SK-N-SH treated with all-trans-retinoic acid at 6 μM for 48 hours (cell line): ENCODE results near the gene WASF2.
A peak's percentile ranks its signal among the peaks of the same experiment; 100 is the strongest.

Experiments used
- ATAC-seq: fragments of 200-7000 bp; cut with Tn5 transposase; 3 replicates; pipeline ENCODE4 v1.9.1; 2020; ENCODE audit warnings: mild to moderate bottlenecking, moderate library complexity
- ARNTL ChIP-seq: fragments of 450-650 bp; formaldehyde crosslinking; IDR thresholded peaks from 2 replicates; pipeline ENCODE4 v1.5.0; 2020; ENCODE audit warnings: low read depth, mild to moderate bottlenecking, moderate library complexity, borderline replicate concordance
- BACH2 ChIP-seq: fragments of 250-450 bp; sonication (Bioruptor Pico); IDR thresholded peaks from 2 replicates; pipeline ENCODE4 v1.9.0; 2021; ENCODE audit warnings: mild to moderate bottlenecking, borderline replicate concordance
- CSDC2 ChIP-seq: fragments of 250-450 bp; sonication (Bioruptor Pico); IDR thresholded peaks from 2 replicates; pipeline ENCODE4 v1.5.0; 2020; ENCODE audit warnings: mild to moderate bottlenecking, moderate library complexity
- CSRNP3 ChIP-seq: fragments of 250-450 bp; sonication (Bioruptor Pico); IDR thresholded peaks from 2 replicates; pipeline ENCODE4 v1.5.1; 2021; ENCODE audit warnings: mild to moderate bottlenecking, moderate library complexity
- ESRRG ChIP-seq: fragments of 250-450 bp; sonication (Bioruptor Pico); IDR thresholded peaks from 2 replicates; pipeline ENCODE4 v1.6.1; 2021; ENCODE audit warnings: mild to moderate bottlenecking
- GLIS3 ChIP-seq: fragments of 250-450 bp; sonication (Bioruptor Pico); IDR thresholded peaks from 2 replicates; pipeline ENCODE4 v1.5.0; 2020; ENCODE audit warnings: mild to moderate bottlenecking, moderate library complexity
- ISL1 ChIP-seq: fragments of 250-450 bp; sonication (Bioruptor Pico); IDR thresholded peaks from 2 replicates; pipeline ENCODE4 v2.1.2; 2022; ENCODE audit warnings: mild to moderate bottlenecking, moderate library complexity
- OSR1 ChIP-seq: fragments of 250-450 bp; sonication (Bioruptor Pico); IDR thresholded peaks from 2 replicates; pipeline ENCODE4 v1.8.0; 2022; ENCODE audit warnings: moderate library complexity, mild to moderate bottlenecking, inconsistent platforms
- PATZ1 ChIP-seq: fragments of 250-450 bp; sonication (Bioruptor Pico); IDR thresholded peaks from 2 replicates; pipeline ENCODE4 v1.8.0; 2020; ENCODE audit warnings: mild to moderate bottlenecking, moderate library complexity, borderline replicate concordance
- PPARA ChIP-seq: fragments of 250-450 bp; sonication (Bioruptor Pico); IDR thresholded peaks from 2 replicates; pipeline ENCODE4 v1.5.0; 2020; ENCODE audit warnings: mild to moderate bottlenecking, borderline replicate concordance
- RARB ChIP-seq: fragments of 250-450 bp; sonication (Bioruptor Pico); IDR thresholded peaks from 2 replicates; pipeline ENCODE4 v1.8.0; 2021; ENCODE audit warnings: mild to moderate bottlenecking, moderate library complexity
- TCF4 ChIP-seq: fragments of 250-450 bp; sonication (Bioruptor Pico); IDR thresholded peaks from 2 replicates; pipeline ENCODE4 v1.8.0; 2021; ENCODE audit warnings: mild to moderate bottlenecking, moderate library complexity, borderline replicate concordance
- TOX ChIP-seq: fragments of 250-450 bp; sonication (Bioruptor Pico); IDR thresholded peaks from 2 replicates; pipeline ENCODE4 v1.8.0; 2021; ENCODE audit warnings: mild to moderate bottlenecking, moderate library complexity, borderline replicate concordance
- ZC3H10 ChIP-seq: fragments of 250-450 bp; sonication (Bioruptor Pico); IDR thresholded peaks from 2 replicates; pipeline ENCODE4 v1.5.1; 2021; ENCODE audit warnings: mild to moderate bottlenecking, moderate library complexity
- ZFP3 ChIP-seq: fragments of 250-450 bp; sonication (Bioruptor Pico); IDR thresholded peaks from 2 replicates; pipeline ENCODE4 v1.5.0; 2020; ENCODE audit warnings: mild to moderate bottlenecking, moderate library complexity
- ZFP30 ChIP-seq: fragments of 450-650 bp; formaldehyde crosslinking; IDR thresholded peaks from 2 replicates; pipeline ENCODE4 v1.5.0; 2022; ENCODE audit warnings: mild to moderate bottlenecking, moderate library complexity
- ZNF565 ChIP-seq: fragments of 450-650 bp; formaldehyde crosslinking; conservative IDR thresholded peaks from 2 replicates; pipeline ENCODE4 v1.5.0; 2020; ENCODE audit warnings: low read depth, mild to moderate bottlenecking, moderate library complexity
- ZNF70 ChIP-seq: fragments of 450-650 bp; formaldehyde crosslinking; IDR thresholded peaks from 2 replicates; pipeline ENCODE4 v1.5.0; 2020; ENCODE audit warnings: mild to moderate bottlenecking, moderate library complexity
- ZNF8 ChIP-seq: fragments of 450-650 bp; formaldehyde crosslinking; IDR thresholded peaks from 2 replicates; pipeline ENCODE4 v1.5.0; 2020; ENCODE audit warnings: mild to moderate bottlenecking, moderate library complexity
- TF ChIP-seq, protein P1 (sequence below): fragments of 250-450 bp; sonication (Bioruptor Pico); IDR thresholded peaks from 2 replicates; pipeline ENCODE4 v1.5.1; 2020; ENCODE audit warnings: low read depth, mild to moderate bottlenecking, moderate library complexity
- TF ChIP-seq, protein P2 (sequence below): fragments of 250-450 bp; sonication (Bioruptor Pico); IDR thresholded peaks from 2 replicates; pipeline ENCODE4 v1.8.0; 2021; ENCODE audit warnings: low read depth, mild to moderate bottlenecking, moderate library complexity, borderline replicate concordance

WASF2 gene

DNA sequence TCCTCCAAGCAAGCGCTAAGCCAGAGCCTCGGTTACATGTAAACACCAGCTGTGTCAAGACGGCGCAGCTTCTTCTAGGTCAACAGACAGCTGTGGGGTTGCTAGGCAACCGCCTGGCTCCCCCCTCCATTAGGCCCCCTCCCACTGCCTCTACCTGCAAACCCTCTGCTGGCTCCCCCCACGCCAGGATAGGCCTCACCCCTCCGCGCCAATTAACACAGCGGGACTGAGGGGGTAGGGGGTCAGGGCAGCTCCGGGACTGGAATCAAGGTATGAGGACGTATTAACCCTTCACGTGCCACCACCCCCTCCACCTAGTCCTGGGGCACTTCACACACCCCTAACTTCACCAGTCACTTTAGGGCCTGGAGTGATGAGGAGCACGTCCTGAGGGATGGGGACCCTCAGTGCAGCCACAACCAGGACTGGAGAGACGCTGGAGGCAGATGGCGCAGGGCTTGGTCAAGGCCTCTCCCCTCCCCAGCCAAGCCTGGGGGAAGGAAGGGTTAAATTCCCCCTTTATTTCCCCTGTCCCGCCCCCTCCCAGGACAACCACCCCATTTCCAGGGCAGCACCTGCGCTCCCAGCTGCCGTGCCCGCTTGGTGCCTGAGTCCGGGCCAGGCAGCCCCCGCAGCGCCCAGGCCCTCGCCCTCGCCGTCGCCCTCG lies 37.4 kb upstream of the WASF2 start:
- no peak for ATAC-seq
- TF ChIP-seq ZNF565 (CRISPR knock-in tag): no peak
- TF ChIP-seq OSR1 (CRISPR knock-in tag): no peak
- TF ChIP-seq CSRNP3 (CRISPR knock-in tag): no peak
- TF ChIP-seq TOX (CRISPR knock-in tag): no peak
- TF ChIP-seq ZFP3 (CRISPR knock-in tag): no peak
- TF ChIP-seq ARNTL (CRISPR knock-in tag): no peak
- TF ChIP-seq RARB: no peak
- no peak for TF ChIP-seq TCF4
- no peak for TF ChIP-seq ISL1 (CRISPR knock-in tag)
- TF ChIP-seq, protein P1, sequence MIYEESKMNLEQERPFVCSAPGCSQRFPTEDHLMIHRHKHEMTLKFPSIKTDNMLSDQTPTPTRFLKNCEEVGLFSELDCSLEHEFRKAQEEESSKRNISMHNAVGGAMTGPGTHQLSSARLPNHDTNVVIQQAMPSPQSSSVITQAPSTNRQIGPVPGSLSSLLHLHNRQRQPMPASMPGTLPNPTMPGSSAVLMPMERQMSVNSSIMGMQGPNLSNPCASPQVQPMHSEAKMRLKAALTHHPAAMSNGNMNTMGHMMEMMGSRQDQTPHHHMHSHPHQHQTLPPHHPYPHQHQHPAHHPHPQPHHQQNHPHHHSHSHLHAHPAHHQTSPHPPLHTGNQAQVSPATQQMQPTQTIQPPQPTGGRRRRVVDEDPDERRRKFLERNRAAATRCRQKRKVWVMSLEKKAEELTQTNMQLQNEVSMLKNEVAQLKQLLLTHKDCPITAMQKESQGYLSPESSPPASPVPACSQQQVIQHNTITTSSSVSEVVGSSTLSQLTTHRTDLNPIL: no peak
- no peak for TF ChIP-seq ZC3H10 (CRISPR knock-in tag)
- no peak for TF ChIP-seq PPARA
- no peak for TF ChIP-seq ZFP30 (CRISPR knock-in tag)
- TF ChIP-seq ZNF70: no peak
- TF ChIP-seq BACH2: no peak
- TF ChIP-seq GLIS3: no peak
- TF ChIP-seq, protein P2, sequence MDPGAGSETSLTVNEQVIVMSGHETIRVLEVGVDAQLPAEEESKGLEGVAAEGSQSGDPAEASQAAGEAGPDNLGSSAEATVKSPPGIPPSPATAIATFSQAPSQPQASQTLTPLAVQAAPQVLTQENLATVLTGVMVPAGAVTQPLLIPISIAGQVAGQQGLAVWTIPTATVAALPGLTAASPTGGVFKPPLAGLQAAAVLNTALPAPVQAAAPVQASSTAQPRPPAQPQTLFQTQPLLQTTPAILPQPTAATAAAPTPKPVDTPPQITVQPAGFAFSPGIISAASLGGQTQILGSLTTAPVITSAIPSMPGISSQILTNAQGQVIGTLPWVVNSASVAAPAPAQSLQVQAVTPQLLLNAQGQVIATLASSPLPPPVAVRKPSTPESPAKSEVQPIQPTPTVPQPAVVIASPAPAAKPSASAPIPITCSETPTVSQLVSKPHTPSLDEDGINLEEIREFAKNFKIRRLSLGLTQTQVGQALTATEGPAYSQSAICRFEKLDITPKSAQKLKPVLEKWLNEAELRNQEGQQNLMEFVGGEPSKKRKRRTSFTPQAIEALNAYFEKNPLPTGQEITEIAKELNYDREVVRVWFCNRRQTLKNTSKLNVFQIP (CRISPR knock-in tag): no peak
- no peak for TF ChIP-seq CSDC2 (CRISPR knock-in tag)
- no peak for TF ChIP-seq ESRRG
- no peak for TF ChIP-seq ZNF8 (CRISPR knock-in tag)

- TF ChIP-seq TCF4 (no peak), PPARA (no peak), TOX (CRISPR knock-in tag) (no peak), ZFP3 (CRISPR knock-in tag) (no peak), CSRNP3 (CRISPR knock-in tag) (no peak)
- TF ChIP-seq, protein P2 (CRISPR knock-in tag): no peak
- ATAC-seq: no peak
These were observed 36.7 kb upstream of the WASF2 start for GRCh38 chr1:27526569-27527222.

DNA sequence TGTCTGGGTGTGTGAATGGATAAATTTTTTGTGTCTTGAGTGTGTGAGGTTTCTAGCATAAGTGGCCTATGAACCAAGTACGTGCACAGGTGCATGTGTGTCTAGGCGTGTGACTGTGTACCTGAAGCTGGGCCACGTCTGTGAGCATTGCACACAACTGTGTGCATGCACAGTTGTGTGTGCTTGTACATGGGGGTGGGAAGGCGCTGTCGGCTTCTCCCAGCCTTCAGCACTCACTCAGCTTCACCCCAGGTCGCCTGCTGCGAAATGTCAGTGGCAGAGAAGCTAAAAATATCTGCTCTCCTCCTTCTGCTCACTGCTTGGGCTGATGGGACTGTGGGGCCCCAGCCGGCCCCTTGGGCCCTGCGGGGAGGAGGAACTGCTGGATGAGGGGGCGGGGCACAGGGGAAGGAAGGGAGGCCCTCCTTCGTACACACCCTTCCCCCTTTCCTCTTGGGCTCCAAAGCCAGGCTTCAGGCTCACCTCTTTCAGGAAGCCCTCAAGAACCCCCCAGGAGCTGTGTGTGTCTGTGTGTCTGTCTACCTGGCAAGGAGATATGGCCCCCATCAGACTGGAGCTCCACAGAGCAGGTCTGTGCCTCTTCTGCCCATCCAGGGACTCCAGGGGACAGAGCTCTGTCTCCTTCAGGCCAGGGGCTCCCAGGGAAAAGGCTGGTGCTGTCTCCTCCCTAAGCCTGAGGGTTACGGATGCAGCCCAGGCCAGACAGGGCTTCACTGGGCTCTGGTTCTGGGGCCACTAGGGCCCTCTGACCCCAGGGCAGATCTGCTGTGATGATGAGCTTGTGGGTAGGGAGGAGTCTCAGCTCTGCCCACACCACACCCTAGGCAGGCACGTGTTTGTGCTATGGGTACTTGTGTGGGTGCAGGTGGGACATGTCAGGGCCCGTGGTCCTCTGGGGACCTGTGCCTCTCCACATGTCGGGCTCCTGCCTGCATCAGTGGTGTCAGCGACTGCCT lies 35.6 kb upstream of the WASF2 start:
- peak; percentile 60 for ATAC-seq
- TF ChIP-seq ZNF8 (CRISPR knock-in tag) (no peak), PPARA (no peak), PATZ1 (CRISPR knock-in tag) (no peak), ZFP30 (CRISPR knock-in tag) (no peak), BACH2 (no peak), OSR1 (CRISPR knock-in tag) (no peak)
